Islet of Langerhans (tissue), 1 donor: Measurements from ENCODE around the gene NETO2.

Experiments
- FAIRE-seq: peaks from one replicate; lab custom pipeline; 2011; peaks lifted over from hg19 to GRCh38; lab: Jason Lieb, UNC

The NETO2 gene

GRCh38 chr16:47045023-47045422 is 98.7 kb downstream of the NETO2 start:
- FAIRE-seq: no peak

- FAIRE-seq: no peak
Measured at GRCh38 chr16:47043970-47044684, 99.6 kb downstream of the NETO2 start.

- FAIRE-seq: no peak
Measured at GRCh38 chr16:47043200-47043599, 100.5 kb downstream of the NETO2 start.

- no peak for FAIRE-seq
Measured at GRCh38 chr16:47037746-47038458, 105.8 kb downstream of the NETO2 start.

GRCh38 chr16:47037396-47037745 is 106.4 kb downstream of the NETO2 start:
- FAIRE-seq: no peak

- FAIRE-seq: no peak
Measured at GRCh38 chr16:47036201-47036600, 107.5 kb downstream of the NETO2 start.

GRCh38 chr16:47035436-47035835 is 108.3 kb downstream of the NETO2 start:
- FAIRE-seq: no peak

GRCh38 chr16:47034455-47034854 is 109.3 kb downstream of the NETO2 start:
- no peak for FAIRE-seq

GRCh38 chr16:47033176-47033575 is 110.6 kb downstream of the NETO2 start:
- no peak for FAIRE-seq

- FAIRE-seq: no peak
Measured at GRCh38 chr16:47029724-47030123, 114.0 kb downstream of the NETO2 start.

- FAIRE-seq: no peak
Measured at GRCh38 chr16:47028767-47029377, 114.9 kb downstream of the NETO2 start.
